Common myeloid progenitor, CD34-positive (primary cell): ENCODE results near the gene GZMM. TPM values are rescaled to one million over a fixed set of nuclear protein-coding genes. Genes with fewer than 3 reads are reported as not detected.

Experiments
- CTCF ChIA-PET: fragments of 350-600 bp; sonication (Branson Sonifier 250); formaldehyde crosslinking; loops from one replicate; lab custom pipeline; 2021; ENCODE audit warnings: antibody characterized with exemption; lab: Charles Lee
- POLR2A ChIA-PET: fragments of 350-600 bp; sonication (Branson Sonifier 250); formaldehyde crosslinking; loops from one replicate; lab custom pipeline; 2021; ENCODE audit warnings: antibody characterized with exemption; lab: Charles Lee
- DNase-seq, 3 donors: peaks; one replicate each; pipeline versions ENCODE4 v3.0.0 to v3.0.0-alpha.2; 2013
- H3K27ac ChIP-seq, 2 experiments: 1 replicate in 1 of 2; 2 replicates in 1 of 2; pipeline ENCODE4 v1.7.0; 2013; ENCODE audit warnings: inconsistent platforms in 2 of 2, low read length in 2 of 2, mild to moderate bottlenecking in 2 of 2, low read depth in 1 of 2, moderate library complexity in 1 of 2; ENCODE audit not compliant: severe bottlenecking in 2 of 2, insufficient read depth in 1 of 2, poor library complexity in 1 of 2
- H3K27me3 ChIP-seq, 5 experiments: replicated peaks in 2 of 5; 1 replicate in 3 of 5; 2 replicates in 2 of 5; pipeline versions ENCODE4 v1.6.1 to v1.7.0; 2013; ENCODE audit warnings: low read length in 4 of 5, mild to moderate bottlenecking in 2 of 5, moderate library complexity in 2 of 5, inconsistent platforms in 1 of 5; ENCODE audit not compliant: insufficient read depth in 5 of 5, control insufficient read depth in 4 of 5
- H3K36me3 ChIP-seq, 4 experiments: 1 replicate in 2 of 4; 2 replicates in 2 of 4; pipeline versions ENCODE4 v1.6.1 to v1.7.0; 2013; ENCODE audit warnings: low read length in 3 of 4, control low read depth in 1 of 4, mild to moderate bottlenecking in 1 of 4; ENCODE audit not compliant: control insufficient read depth in 4 of 4, insufficient read depth in 4 of 4
- H3K4me1 ChIP-seq, 4 experiments: 1 replicate in 3 of 4; 2 replicates in 1 of 4; pipeline versions ENCODE4 v1.6.1 to v1.7.1; 2013; ENCODE audit warnings: low read length in 3 of 4, mild to moderate bottlenecking in 3 of 4, control low read depth in 1 of 4, inconsistent platforms in 1 of 4, moderate library complexity in 1 of 4; ENCODE audit not compliant: control insufficient read depth in 4 of 4, insufficient read depth in 4 of 4; ENCODE audit errors: control extremely low read depth in 1 of 4
- H3K4me3 ChIP-seq, 7 experiments: 1 replicate in 4 of 7; 2 replicates in 3 of 7; pipeline versions ENCODE4 v1.5.1 to v1.7.0; 2013; ENCODE audit warnings: mild to moderate bottlenecking in 7 of 7, low read length in 6 of 7, moderate library complexity in 6 of 7, inconsistent platforms in 2 of 7, low read depth in 2 of 7, control low read depth in 1 of 7; ENCODE audit not compliant: insufficient read depth in 4 of 7, control insufficient read depth in 1 of 7; ENCODE audit errors: extremely low read depth in 1 of 7
- H3K9me3 ChIP-seq, 5 experiments: 1 replicate in 4 of 5; 2 replicates in 1 of 5; pipeline versions ENCODE4 v1.6.1 to v1.7.1; 2013; ENCODE audit warnings: low read length in 4 of 5, mild to moderate bottlenecking in 2 of 5, inconsistent platforms in 1 of 5, low read depth in 1 of 5, moderate library complexity in 1 of 5; ENCODE audit not compliant: control insufficient read depth in 4 of 5, insufficient read depth in 2 of 5; ENCODE audit errors: control extremely low read depth in 1 of 5
- WGBS: methylation state at CpG from one replicate; pipeline ENCODE4 v1.1.5; 2013; ENCODE audit not compliant: insufficient coverage; 5-methylcytosine and 5-hydroxymethylcytosine counted together
- polyA plus RNA-seq: library from polyadenylated mRNA; unstranded; fragments of 120-200 nt; gene quantifications from one replicate; pipeline ENCODE4 v1.2.1, GENCODE V29; 2013

GZMM gene
- 0.55 TPM for polyA plus RNA-seq

DNA sequence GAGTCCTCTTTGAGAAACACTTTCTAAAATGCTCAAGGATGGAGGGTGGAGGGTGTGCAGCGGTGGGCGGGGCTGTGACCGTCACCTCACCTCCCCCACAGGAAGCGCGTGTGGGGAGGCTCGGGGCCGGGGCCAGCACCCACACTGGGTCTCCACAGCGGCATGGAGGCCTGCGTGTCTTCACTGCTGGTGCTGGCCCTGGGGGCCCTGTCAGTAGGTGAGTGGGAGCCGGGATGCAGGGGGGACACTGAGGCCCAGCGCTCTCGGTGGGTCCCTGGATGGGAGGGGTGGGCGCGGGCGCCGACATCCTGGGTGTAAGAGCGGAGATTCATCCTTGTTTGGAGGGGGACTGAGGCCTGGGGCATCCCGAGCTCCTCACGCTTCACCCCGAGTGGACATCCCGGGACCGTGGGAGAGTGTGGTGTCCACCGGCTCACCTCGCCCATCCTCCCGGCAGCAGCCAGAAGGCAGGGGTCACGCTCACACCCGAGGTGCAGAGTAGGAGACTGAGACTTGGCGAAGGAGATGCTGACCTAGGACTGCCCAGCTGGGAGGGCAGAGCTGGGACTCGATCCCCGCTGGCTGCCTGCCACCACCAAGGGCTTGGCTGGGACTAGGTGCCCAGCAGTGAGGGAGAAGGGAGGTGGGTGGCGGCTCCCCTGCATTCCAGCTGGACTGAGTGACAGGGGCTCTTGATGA, at the start of gene GZMM:
Gene GZMM, plus strand, starts transcription at position 144 of the 699 bp plus-strand sequence. Its CDS starts 19 bp downstream, at position 163.
- Histone ChIP-seq H3K4me1 (peaks cover 0 to 4% (median 2%) of the 10 kb centered on the region in 4 experiments), H3K9me3 (no peaks in the 10 kb centered on the region), H3K36me3 (peaks cover 3 to 22% (median 15%) of the 10 kb centered on the region in 4 experiments), H3K27me3 (peaks cover 0 to 10% (median 0%) of the 10 kb centered on the region in 5 experiments), H3K4me3 (no peak within 1 kb of the TSS), H3K27ac (no peak within 1 kb of the TSS)
- ChIA-PET CTCF (no interaction called here), POLR2A (no interaction called here)
- WGBS: 88% methylated on average over 17 of the region's 31 CpGs
- DNase-seq: peak in 2 of 3 donors; percentile 45 to 53

GRCh38 chr19:494171-495080, 49.4 kb upstream of the GZMM start:
- H3K27ac ChIP-seq: no peak overlapping the region
- H3K36me3 ChIP-seq: no peaks in the 10 kb centered on the region
- no peak for DNase-seq
- ChIA-PET CTCF (interaction anchor here (0.7 to 1.3 kb wide), 3 partner anchors 12 to 16 kb away, joined by 3 to 9 read pairs (median 4); no protein-coding TSS in a partner anchor), POLR2A (no interaction called here)
- WGBS: 41% methylated on average over 15 of the region's 22 CpGs
- H3K4me3 ChIP-seq: no peak overlapping the region
- no peaks in the 10 kb centered on the region for H3K9me3 ChIP-seq
- peaks cover 0 to 49% (median 8%) of the 10 kb centered on the region in 5 experiments for H3K27me3 ChIP-seq
- H3K4me1 ChIP-seq: peaks cover 0 to 16% (median 11%) of the 10 kb centered on the region in 4 experiments

GRCh38 chr19:495081-495401, 48.8 kb upstream of the GZMM start:
- no peak overlapping the region for H3K27ac ChIP-seq
- 62% methylated on average over 3 of the region's 10 CpGs for WGBS
- H3K4me1 ChIP-seq: peaks cover 0 to 12% (median 7%) of the 10 kb centered on the region in 4 experiments
- H3K27me3 ChIP-seq: peaks cover 0 to 54% (median 11%) of the 10 kb centered on the region in 5 experiments
- no peaks in the 10 kb centered on the region for H3K36me3 ChIP-seq
- CTCF ChIA-PET: interaction anchor here (1.2 to 1.3 kb wide), 2 partner anchors 12 kb away, joined by 3 to 9 read pairs; no protein-coding TSS in a partner anchor
- no peak overlapping the region for H3K4me3 ChIP-seq
- DNase-seq: no peak
- POLR2A ChIA-PET: no interaction called here
- no peaks in the 10 kb centered on the region for H3K9me3 ChIP-seq

DNA sequence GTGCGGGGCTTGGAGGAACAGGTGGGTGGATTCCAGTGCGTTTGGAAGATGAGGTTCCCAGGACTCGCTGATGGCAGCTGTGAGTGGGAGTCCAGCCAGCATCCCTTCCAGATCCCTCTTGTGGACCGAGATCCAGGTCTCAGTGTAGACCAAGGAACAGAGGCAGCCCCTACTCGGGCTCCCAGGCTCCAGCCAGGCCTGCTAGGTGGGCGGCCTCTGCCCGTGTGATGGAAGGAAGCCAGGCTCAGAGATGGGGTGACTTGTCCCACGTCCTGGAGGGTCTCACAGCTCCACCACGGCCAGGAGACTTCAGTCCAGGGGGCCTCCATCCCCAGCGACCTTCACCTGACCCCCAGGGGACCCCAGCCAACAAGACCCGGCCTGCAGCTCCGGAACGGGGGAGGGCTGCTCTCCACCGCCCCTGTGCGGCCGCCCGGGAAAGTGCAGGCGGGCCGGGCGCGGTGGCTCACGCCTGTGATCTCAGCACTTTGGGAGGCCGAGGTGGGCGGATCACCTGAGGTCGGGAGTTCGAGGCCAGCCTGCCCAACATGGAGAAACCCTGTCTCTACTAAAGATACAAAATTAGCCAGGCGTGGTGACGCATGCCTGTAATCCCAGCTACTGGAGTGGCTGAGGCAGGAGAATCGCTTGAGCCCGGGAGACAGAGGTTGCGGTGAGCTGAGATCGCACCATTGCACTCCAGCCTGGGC, 48.3 kb upstream of the GZMM start:
- Histone ChIP-seq H3K4me1 (peaks cover 0 to 12% (median 6%) of the 10 kb centered on the region in 4 experiments), H3K27ac (no peak overlapping the region), H3K4me3 (no peak overlapping the region), H3K36me3 (no peaks in the 10 kb centered on the region), H3K9me3 (no peaks in the 10 kb centered on the region), H3K27me3 (peaks cover 0 to 57% (median 12%) of the 10 kb centered on the region in 5 experiments)
- ChIA-PET CTCF (interaction anchor here (1.2 to 1.3 kb wide), 2 partner anchors 11 to 13 kb away, joined by 3 to 9 read pairs; no protein-coding TSS in a partner anchor), POLR2A (no interaction called here)
- peak in 2 of 3 donors; percentile 52 to 53 for DNase-seq
- 34% methylated on average over 31 of the region's 32 CpGs for WGBS

- POLR2A ChIA-PET: no interaction called here
- WGBS: 19% methylated on average over 12 of the region's 33 CpGs
- CTCF ChIA-PET: interaction anchor here (1.2 to 1.3 kb wide), 2 partner anchors 10 to 14 kb away, joined by 3 to 9 read pairs; no protein-coding TSS in a partner anchor
- Histone ChIP-seq H3K4me1 (peaks cover 0 to 12% (median 5%) of the 10 kb centered on the region in 4 experiments), H3K36me3 (no peaks in the 10 kb centered on the region), H3K27me3 (peaks cover 0 to 57% (median 12%) of the 10 kb centered on the region in 5 experiments), H3K27ac (no peak within 1 kb of the TSS), H3K4me3 (no peak within 1 kb of the TSS), H3K9me3 (no peaks in the 10 kb centered on the region)
- no peak for DNase-seq
Measured at GRCh38 chr19:496112-496665, 47.7 kb upstream of the GZMM start, which contains the start of gene MADCAM1. MADCAM1 (plus strand) TSS chr19:496486; CDS start chr19:496500, 14 bp downstream.

DNA sequence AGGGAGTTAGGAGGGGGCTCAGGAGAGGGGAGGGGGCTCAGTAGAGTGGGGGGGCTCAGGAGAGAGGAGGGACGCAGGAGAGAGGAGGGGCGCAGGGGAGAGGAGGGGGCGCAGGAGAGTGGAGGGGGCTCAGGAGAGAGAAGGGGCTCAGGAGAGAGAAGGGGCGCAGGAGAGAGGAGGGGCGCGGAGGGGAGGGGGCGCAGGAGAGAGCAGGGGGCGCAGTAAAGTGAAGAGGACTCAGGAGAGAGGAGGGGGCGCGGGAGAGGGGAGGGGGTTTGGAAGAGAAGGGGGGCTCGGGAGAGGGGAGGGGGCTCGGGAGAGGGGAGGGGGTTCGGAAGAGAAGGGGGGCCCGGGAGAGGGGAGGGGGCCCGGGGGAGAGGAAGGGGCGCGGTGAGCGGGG, 46.9 kb upstream of the GZMM start:
- Histone ChIP-seq H3K36me3 (no peaks in the 10 kb centered on the region), H3K4me3 (no peak overlapping the region), H3K27ac (no peak overlapping the region), H3K4me1 (peaks cover 0 to 12% (median 4%) of the 10 kb centered on the region in 4 experiments), H3K9me3 (no peaks in the 10 kb centered on the region), H3K27me3 (peaks cover 0 to 57% (median 12%) of the 10 kb centered on the region in 5 experiments)
- CTCF ChIA-PET: no interaction called here
- 20% methylated on average over 1 of the region's 18 CpGs for WGBS
- POLR2A ChIA-PET: no interaction called here
- DNase-seq: no peak
